HG03108 (cell line): ENCODE results near the gene VPS13D.

Experiments used
- ATAC-seq: cut with Tn5 transposase; IDR thresholded peaks from one replicate; pipeline ENCODE4 v1.9.1; 2021; ENCODE audit warnings: moderate library complexity; ENCODE audit not compliant: unreplicated experiment

Gene VPS13D

GRCh38 chr1:12417389-12417788, 187.6 kb downstream of the VPS13D start:
- ATAC-seq = no peak

GRCh38 chr1:12420171-12420570, 190.3 kb downstream of the VPS13D start:
- ATAC-seq = no peak

- ATAC-seq = no peak
These were observed 192.7 kb downstream of the VPS13D start for GRCh38 chr1:12422488-12422887.

DNA sequence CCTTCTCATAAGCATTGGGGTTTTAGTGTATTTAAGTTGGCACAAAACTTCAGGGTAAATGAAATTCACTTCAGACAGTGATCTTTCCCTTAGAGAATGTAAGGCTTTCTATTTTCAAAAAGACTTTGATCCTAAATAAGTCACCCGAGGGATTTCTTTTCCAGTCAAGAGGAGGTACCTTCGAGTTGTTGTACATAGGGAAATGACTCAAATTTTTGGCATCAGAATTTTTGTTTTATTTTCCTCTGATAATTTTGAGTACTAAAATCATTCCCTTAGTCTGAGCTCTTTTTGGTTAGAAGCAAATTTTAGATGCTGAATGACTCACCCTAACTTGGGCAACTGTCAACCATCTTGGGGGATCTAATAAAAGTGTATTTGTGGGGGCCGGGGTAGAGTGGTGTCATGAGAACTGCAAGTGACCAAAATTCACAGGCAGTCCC, 194.3 kb downstream of the VPS13D start:
- no peak for ATAC-seq

DNA sequence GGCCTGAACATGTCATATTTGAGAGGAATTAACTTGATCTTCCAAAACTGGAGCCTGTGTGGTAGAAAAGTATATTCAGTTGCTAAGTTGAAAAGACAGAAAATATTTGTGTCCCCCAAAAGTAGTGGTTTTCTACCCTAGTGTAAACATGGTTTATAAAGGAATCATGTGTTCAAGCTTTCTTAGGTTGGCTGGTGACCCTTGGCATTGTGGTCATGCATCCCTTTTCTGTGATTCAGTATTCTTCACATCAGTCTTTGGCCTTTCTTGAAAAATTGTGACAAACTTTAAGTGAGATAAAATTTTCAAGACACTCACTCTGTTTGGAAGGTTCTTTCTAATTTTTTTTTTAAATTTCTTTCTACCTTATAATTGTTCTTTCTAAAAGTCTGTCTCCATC, 195.0 kb downstream of the VPS13D start:
- ATAC-seq = no peak

GRCh38 chr1:12426030-12426429, 196.2 kb downstream of the VPS13D start:
- ATAC-seq = no peak

DNA sequence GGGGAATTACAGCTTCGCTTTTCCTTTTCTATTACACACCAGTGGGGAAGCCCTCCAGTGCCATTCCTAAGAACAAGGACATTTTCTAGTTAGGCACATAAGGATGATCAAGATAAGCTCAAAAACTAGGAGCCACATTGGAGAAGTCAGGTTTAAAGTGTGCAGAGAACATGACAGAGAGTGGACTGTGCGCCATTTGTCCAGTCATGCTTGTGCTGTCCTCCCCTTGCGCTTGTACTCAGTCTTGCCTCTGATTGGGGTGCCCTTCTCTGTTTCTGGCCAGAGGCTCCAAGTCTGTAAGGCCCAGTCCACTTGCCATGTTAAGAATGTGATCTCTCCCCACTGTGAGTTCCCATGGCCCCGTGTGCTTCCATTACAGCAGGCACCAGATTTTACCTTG, 198.5 kb downstream of the VPS13D start:
- no peak for ATAC-seq

GRCh38 chr1:12430525-12430924, 200.7 kb downstream of the VPS13D start:
- no peak for ATAC-seq

GRCh38 chr1:12432897-12433296, 203.1 kb downstream of the VPS13D start:
- ATAC-seq = no peak

DNA sequence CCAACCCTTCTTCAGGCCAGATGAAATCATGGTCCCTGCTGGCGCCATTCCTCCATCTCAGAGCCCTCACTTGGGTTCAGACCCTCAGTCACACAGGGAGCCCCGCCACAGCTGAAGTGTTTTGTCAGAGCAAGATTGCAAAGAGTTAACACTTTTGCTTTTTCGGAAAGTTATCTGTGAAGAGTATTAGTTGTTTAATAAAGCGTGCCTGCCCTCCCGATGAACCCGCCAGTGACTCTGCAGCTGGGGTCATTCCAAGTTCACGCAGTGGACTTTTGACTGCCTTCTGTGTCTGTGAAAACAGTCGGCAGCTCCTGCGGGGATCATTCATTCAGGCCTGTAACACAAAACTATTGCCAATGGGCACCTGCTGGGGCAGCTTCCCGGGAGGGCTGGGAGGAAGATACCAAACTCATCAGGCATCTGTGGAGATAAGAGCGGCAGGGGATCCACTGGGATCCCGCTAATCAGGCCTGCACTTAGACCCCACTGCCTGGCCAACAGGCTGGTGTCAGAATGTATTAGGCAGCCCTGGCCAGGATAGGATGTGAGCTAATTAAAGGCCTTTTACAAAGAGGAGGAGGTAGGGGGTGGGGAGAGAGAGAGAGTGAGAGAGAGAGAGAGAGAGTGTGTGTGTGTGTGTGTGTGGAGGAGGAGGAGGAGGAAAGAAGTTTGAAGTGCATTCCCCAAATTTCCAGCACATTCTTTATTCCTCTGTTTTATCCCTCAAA, 203.7 kb downstream of the VPS13D start:
- ATAC-seq = no peak

GRCh38 chr1:12434174-12434573, 204.3 kb downstream of the VPS13D start:
- no peak for ATAC-seq

DNA sequence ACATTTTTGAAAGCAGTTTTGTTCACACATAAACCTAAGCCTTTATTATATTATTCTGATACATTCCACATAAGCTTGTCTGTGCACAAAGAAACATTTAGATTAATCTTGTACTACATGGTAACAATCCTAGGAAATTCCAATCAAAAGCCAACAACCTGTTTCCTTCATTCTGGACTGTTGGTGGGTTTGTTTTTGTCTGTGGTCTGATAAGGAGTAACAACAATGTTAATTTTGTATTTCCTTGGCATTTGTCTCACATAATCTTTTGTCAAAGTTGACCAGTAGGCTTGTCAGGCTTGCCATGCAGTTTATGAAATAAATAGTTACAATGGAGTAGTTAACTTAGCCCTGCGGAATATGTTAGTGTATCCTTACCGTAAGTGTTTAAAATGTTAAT, 204.9 kb downstream of the VPS13D start:
- ATAC-seq = no peak

GRCh38 chr1:12435639-12436344, 206.0 kb downstream of the VPS13D start:
- ATAC-seq = peak; percentile 79

GRCh38 chr1:12436345-12436658, 206.5 kb downstream of the VPS13D start:
- ATAC-seq = no peak

- ATAC-seq = no peak
These were observed 207.2 kb downstream of the VPS13D start for GRCh38 chr1:12436817-12437599.

DNA sequence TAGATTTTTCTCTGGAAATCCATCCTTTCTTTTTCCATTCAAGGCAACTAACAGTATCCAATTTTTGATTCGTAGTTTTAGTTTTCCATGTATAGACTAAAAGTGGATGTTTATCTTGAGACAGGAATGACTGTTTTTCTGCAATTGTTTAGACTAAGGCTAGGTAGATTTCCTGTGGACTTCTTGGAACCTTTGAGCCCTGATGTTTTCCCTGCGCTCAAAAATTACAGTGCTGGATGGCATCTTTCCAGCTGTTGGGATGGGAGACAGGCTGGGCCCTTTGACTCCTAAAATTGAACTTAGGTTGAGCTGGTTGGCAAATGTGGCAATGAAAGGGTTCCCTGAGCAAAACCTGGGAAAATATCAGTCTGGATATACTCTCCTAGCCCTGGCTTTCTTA, 207.8 kb downstream of the VPS13D start:
- ATAC-seq = no peak

DNA sequence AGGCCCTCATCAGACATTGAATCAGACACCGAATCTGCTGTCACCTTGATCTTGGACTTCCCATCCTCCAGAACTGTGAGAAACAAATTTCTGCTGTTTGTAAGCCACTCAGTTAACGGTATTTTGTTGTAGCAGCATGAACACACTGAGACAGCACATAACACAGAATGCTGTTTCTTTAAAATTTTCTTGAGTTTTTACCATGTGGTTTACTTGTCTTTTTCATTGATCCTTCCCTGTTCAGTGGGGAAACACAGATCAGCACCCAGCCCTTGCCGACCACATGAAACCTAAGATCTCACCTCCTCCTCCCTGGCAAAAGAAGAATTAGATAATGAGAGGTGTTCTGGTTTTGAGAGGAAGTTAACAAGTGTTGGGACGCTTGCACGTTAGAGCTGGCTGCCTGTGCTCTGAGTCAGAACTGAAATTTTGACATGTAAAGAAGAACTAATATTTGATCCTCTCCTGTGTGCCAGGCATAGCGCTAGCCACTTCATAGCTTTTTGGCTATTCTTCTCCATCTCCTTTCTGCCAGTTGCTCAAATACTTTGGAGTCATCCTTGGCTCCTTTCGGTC, 208.6 kb downstream of the VPS13D start:
- ATAC-seq = no peak

DNA sequence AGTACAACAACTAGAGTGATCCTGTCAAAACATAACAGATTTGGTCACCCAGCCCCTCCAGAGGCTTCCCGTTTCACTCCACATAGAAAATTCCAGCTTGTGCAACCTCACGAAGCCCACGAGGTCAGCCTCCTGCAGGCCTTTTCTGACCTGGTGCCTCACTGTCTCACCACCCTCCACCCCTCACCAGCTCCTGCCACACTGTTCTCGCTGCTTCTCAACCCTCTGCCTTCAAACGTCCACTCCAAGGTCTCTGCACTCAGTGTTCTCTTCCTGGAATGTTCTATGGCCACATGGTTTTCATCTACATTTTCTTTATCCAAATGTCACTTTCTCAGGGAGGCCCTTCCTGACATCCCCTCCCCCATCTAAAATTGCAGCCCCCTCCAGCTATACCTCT, 209.2 kb downstream of the VPS13D start:
- no peak for ATAC-seq

- ATAC-seq = no peak
These were observed 211.7 kb downstream of the VPS13D start for GRCh38 chr1:12441414-12442105.

- no peak for ATAC-seq
These were observed 212.4 kb downstream of the VPS13D start for GRCh38 chr1:12442217-12442616.

- ATAC-seq = no peak
These were observed 213.3 kb downstream of the VPS13D start for GRCh38 chr1:12443151-12443550.
